PC-3 (cell line): ENCODE data around the gene FILIP1L.

Experiments used
- CTCF ChIP-seq: fragments of 300-600 bp; sonication (generic); conservative IDR thresholded peaks from 2 replicates; pipeline ENCODE4 v1.5.1; 2017; ENCODE audit warnings: antibody characterized with exemption, low read depth, mild to moderate bottlenecking, low read length
- EZH2 ChIP-seq: fragments of 300-600 bp; sonication (generic); IDR thresholded peaks from one replicate; pipeline ENCODE4 v1.6.1; 2017; ENCODE audit warnings: antibody characterized with exemption, mild to moderate bottlenecking, low read length; ENCODE audit not compliant: unreplicated experiment

- TF ChIP-seq EZH2 (no peak), CTCF (0 out of 2 replicates have a peak, but pooled peaks have one; percentile 28)
These were observed 296.7 kb downstream of the FILIP1L start, which contains the start of gene CMSS1 for GRCh38 chr3:99817437-99818240.
